Upper lobe of left lung (tissue), 4 donors: Measurements from ENCODE around the gene ITGAE.

Experiments
- CTCF ChIP-seq, 6 experiments: fragments of 450-650 bp in 4 of 6; fragments of 200-600 bp in 2 of 6; sonication (generic) in 2 of 6; IDR thresholded peaks; one replicate each; pipeline ENCODE4 v1.5.1; 2016 to 2019; ENCODE audit warnings: antibody characterized with exemption in 6 of 6
- EP300 ChIP-seq, 4 donors: sonication (generic); formaldehyde crosslinking; IDR thresholded peaks; one replicate each; pipeline ENCODE4 v1.5.1; 2017; ENCODE audit warnings: antibody characterized with exemption in 4 of 4, control low read depth in 2 of 4
- POLR2A ChIP-seq, 4 donors: fragments of 450-650 bp; IDR thresholded peaks; one replicate each; pipeline ENCODE4 v1.5.1; 2016 to 2017; ENCODE audit warnings: antibody characterized with exemption in 4 of 4, mild to moderate bottlenecking in 2 of 4
- POLR2AphosphoS5 ChIP-seq, 2 donors: sonication (generic); formaldehyde crosslinking; IDR thresholded peaks; one replicate each; pipeline ENCODE4 v1.5.1; 2017; ENCODE audit warnings: antibody characterized with exemption in 2 of 2

- TF ChIP-seq CTCF (IDR thresholded peaks at IDR 0.05) (no peak), EP300 (IDR thresholded peaks at IDR 0.05) (no peak), POLR2A (IDR thresholded peaks at IDR 0.05) (no peak), POLR2AphosphoS5 (IDR thresholded peaks at IDR 0.05) (no peak)
Observed at GRCh38 chr17:3835410-3836229, 34.6 kb upstream of the ITGAE start.
